ENCODE results near the gene FLT1. TPM values are rescaled to one million over a fixed set of nuclear protein-coding genes. Genes with fewer than 3 reads are reported as not detected.

Gene FLT1
- total RNA-seq, 1 experiment from 2014 or later = 0.25 TPM

DNA sequence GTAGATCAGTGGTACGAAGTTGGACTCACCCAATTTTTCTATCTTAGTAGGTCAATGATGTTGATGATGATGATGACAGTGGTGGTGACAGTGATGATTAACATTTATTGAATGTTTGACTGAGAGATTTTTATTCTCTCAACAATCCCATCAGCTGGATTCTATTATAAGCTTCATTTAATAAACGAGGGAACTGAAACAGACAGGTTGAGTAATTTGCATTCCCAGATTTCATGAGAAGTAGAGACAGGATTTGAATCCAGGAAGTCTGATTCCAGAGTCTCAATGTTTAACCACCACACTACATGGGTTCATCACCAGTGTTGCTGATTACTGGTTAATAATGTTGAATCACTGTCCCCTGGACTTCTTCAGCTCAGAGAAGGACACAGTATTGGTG, 168.9 kb downstream of the FLT1 start:
- CTCF ChIA-PET = no interaction called here
- POLR2A ChIA-PET = no interaction called here
- Histone ChIP-seq H3K4me2 (ENCODE audit: low read length) (no peak overlapping the region), H3K36me3 (ENCODE audit: control insufficient read depth in 1 of 2, insufficient read depth in 2 of 2, low read length in 2 of 2) (no peaks in the 10 kb centered on the region), H3K4me3 (replicated peaks in 1 of 2; ENCODE audit: low read depth in 1 of 2, low read length in 2 of 2) (no peak overlapping the region), H4K20me1 (ENCODE audit: insufficient read depth) (no peaks in the 10 kb centered on the region), H3K27me3 (ENCODE audit: insufficient read depth, low read length) (no peaks in the 10 kb centered on the region), H3K4me1 (ENCODE audit: control insufficient read depth in 1 of 2, insufficient read depth in 2 of 2, low read length in 2 of 2) (no peaks in the 10 kb centered on the region), H3K9ac (ENCODE audit: low read length) (no peak overlapping the region), H3K27ac (ENCODE audit: low read depth, low read length) (no peak overlapping the region), H3K9me2 (ENCODE audit: insufficient read depth) (no peaks in the 10 kb centered on the region), H3K79me2 (ENCODE audit: insufficient read depth, low read length) (no peaks in the 10 kb centered on the region), H2AFZ (ENCODE audit: low read depth, low read length, poor library complexity, severe bottlenecking) (no peak overlapping the region), H3K9me3 (ENCODE audit: control insufficient read depth in 1 of 2, insufficient read depth in 1 of 2, low read depth in 1 of 2, low read length in 2 of 2) (no peaks in the 10 kb centered on the region)
- RAD21 ChIA-PET (ENCODE audit: low non-redundant PET in 1 of 2, low total read pairs in 2 of 2, uncharacterized antibody in 2 of 2, unreplicated experiment in 2 of 2) = interaction anchor here in 1 of 2 experiments (0.7 kb wide), 1 partner anchor 333 kb away, joined by 4 read pairs; no protein-coding TSS in a partner anchor
- intact Hi-C loops (cut with micrococcal nuclease) = loop anchor here (10.0 kb wide), 1 partner anchor 1039 kb away; no protein-coding TSS in a partner anchor
- ATAC-seq (no peak), DNase-seq (ENCODE audit: low read depth, low spot score) (no peak)
- TF ChIP-seq POLR2AphosphoS5 (IDR thresholded peaks at IDR 0.05; ENCODE audit: low read depth, low read length) (no peak), EZH2phosphoT487 (IDR thresholded peaks at IDR 0.05; ENCODE audit: borderline replicate concordance) (no peak), ZNF274 (IDR thresholded peaks at IDR 0.05; ENCODE audit: low read depth, low read length) (no peak), ZBTB33 (IDR thresholded peaks at IDR 0.05; ENCODE audit: extremely low read depth, insufficient replicate concordance, low read length) (no peak), SP1 (IDR thresholded peaks at IDR 0.05; ENCODE audit: low read depth) (no peak)
- TF ChIP-seq, protein P1, sequence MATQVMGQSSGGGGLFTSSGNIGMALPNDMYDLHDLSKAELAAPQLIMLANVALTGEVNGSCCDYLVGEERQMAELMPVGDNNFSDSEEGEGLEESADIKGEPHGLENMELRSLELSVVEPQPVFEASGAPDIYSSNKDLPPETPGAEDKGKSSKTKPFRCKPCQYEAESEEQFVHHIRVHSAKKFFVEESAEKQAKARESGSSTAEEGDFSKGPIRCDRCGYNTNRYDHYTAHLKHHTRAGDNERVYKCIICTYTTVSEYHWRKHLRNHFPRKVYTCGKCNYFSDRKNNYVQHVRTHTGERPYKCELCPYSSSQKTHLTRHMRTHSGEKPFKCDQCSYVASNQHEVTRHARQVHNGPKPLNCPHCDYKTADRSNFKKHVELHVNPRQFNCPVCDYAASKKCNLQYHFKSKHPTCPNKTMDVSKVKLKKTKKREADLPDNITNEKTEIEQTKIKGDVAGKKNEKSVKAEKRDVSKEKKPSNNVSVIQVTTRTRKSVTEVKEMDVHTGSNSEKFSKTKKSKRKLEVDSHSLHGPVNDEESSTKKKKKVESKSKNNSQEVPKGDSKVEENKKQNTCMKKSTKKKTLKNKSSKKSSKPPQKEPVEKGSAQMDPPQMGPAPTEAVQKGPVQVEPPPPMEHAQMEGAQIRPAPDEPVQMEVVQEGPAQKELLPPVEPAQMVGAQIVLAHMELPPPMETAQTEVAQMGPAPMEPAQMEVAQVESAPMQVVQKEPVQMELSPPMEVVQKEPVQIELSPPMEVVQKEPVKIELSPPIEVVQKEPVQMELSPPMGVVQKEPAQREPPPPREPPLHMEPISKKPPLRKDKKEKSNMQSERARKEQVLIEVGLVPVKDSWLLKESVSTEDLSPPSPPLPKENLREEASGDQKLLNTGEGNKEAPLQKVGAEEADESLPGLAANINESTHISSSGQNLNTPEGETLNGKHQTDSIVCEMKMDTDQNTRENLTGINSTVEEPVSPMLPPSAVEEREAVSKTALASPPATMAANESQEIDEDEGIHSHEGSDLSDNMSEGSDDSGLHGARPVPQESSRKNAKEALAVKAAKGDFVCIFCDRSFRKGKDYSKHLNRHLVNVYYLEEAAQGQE (IDR thresholded peaks at IDR 0.05; ENCODE audit: low read depth) = no peak
- BruUV-seq (replicated peaks) = no TSS peak
